Measurements from ENCODE around the gene AK5. TPM values are rescaled to one million over a fixed set of nuclear protein-coding genes. Genes with fewer than 3 reads are reported as not detected.

The AK5 gene
- polyA plus RNA-seq, 2 of the 4 experiments (the other 2 are of a cell fraction): 4.9 to 6.1 TPM

- ChIA-PET POLR2A (no interaction called here), CTCF (interaction anchor here (0.6 kb wide), 2 partner anchors 211 to 1132 kb away, joined by 3 to 4 read pairs; no protein-coding TSS in a partner anchor)
- peak overlapping the region; percentile 46 for H3K4me2 ChIP-seq
- H3K27ac ChIP-seq: peak overlapping the region; percentile 41 to 73; a peak in 5 of 6 replicates
- DNase-seq (ENCODE audit: low read depth in 1 of 2, low spot score in 1 of 2): peak in 1 of 2 experiments; percentile 40
- no peak for FAIRE-seq
- H3K4me1 ChIP-seq: peaks cover 28% of the 10 kb centered on the region
- H3K9me3 ChIP-seq: no peaks in the 10 kb centered on the region
- 14% methylated on average over 3 of the region's 3 CpGs for WGBS (ENCODE audit: missing lambda C conversion rate)
- H3K4me3 ChIP-seq: no peak overlapping the region
- TF ChIP-seq FOXS1 (CRISPR knock-in tag; IDR thresholded peaks at IDR 0.05) (no peak), CEBPB (IDR thresholded peaks at IDR 0.05) (peak in 1 of 2 experiments; percentile 6; a peak in 1 of 4 replicates), GATA3 (IDR thresholded peaks at IDR 0.05; ENCODE audit: borderline replicate concordance) (peak; percentile 19; the same call in 1 of the 2 replicates), BHLHE40 (IDR thresholded peaks at IDR 0.05; ENCODE audit: low read depth, low read length) (no peak), HEYL (CRISPR knock-in tag; IDR thresholded peaks at IDR 0.05) (no peak), ZFP36 (IDR thresholded peaks at IDR 0.05; ENCODE audit: borderline replicate concordance, partially characterized antibody) (no peak), NFE2L2 (conservative IDR thresholded peaks at IDR 0.05; ENCODE audit: low read length) (no peak), HMGXB4 (CRISPR knock-in tag; IDR thresholded peaks at IDR 0.05; ENCODE audit: borderline replicate concordance) (no peak), FOSL2 (IDR thresholded peaks at IDR 0.05) (no peak), FOSL2 (CRISPR knock-in tag; IDR thresholded peaks at IDR 0.05) (0 out of 2 replicates have a peak, but pooled peaks have one; percentile 10), CHD4 (IDR thresholded peaks at IDR 0.05; ENCODE audit: borderline replicate concordance) (no peak), CTCF (IDR thresholded peaks at IDR 0.05) (no peak), USF2 (IDR thresholded peaks at IDR 0.05) (no peak), PBX3 (IDR thresholded peaks at IDR 0.05) (no peak), KDM1A (IDR thresholded peaks at IDR 0.05; ENCODE audit: low read depth) (no peak)
- ATAC-seq: peak; percentile 54 to 73; a peak in 4 of 6 replicates
These were observed 100.5 kb downstream of the AK5 start for GRCh38 chr1:77382366-77382765.

- Histone ChIP-seq H3K4me1 (peaks cover 28% of the 10 kb centered on the region), H3K4me3 (no peak overlapping the region), H3K4me2 (no peak overlapping the region), H3K9me3 (no peaks in the 10 kb centered on the region), H3K27ac (no peak overlapping the region)
- ChIA-PET CTCF (no interaction called here), POLR2A (no interaction called here)
- DNase-seq (ENCODE audit: low read depth in 1 of 2, low spot score in 1 of 2) (no peak), ATAC-seq (no peak), FAIRE-seq (no peak)
- no peak for TF ChIP-seq CBX8 (IDR thresholded peaks at IDR 0.05)
- TF ChIP-seq NPAS2 (CRISPR knock-in tag; IDR thresholded peaks at IDR 0.05; ENCODE audit: borderline replicate concordance): no peak
- 96% methylated on average over 1 of the region's 1 CpG for WGBS (ENCODE audit: missing lambda C conversion rate)
These were observed 101.4 kb downstream of the AK5 start for GRCh38 chr1:77383236-77383635.

GRCh38 chr1:77385551-77385950, 103.7 kb downstream of the AK5 start:
- no peak for ATAC-seq
- no peak overlapping the region for H3K27ac ChIP-seq
- POLR2A ChIA-PET: no interaction called here
- no peak for TF ChIP-seq CBX2 (IDR thresholded peaks at IDR 0.05; ENCODE audit: borderline replicate concordance, low read depth)
- TF ChIP-seq NR3C1 (IDR thresholded peaks at IDR 0.05): no peak
- TF ChIP-seq NFE2L2 (conservative IDR thresholded peaks at IDR 0.05; ENCODE audit: low read length): no peak
- no peak for TF ChIP-seq HOXB13 (CRISPR knock-in tag; IDR thresholded peaks at IDR 0.05; ENCODE audit: low read depth)
- no peak for TF ChIP-seq CTCF (IDR thresholded peaks at IDR 0.05)
- TF ChIP-seq RNF2 (IDR thresholded peaks at IDR 0.05; ENCODE audit: borderline replicate concordance, low read depth): no peak
- no peak for TF ChIP-seq MYC (IDR thresholded peaks at IDR 0.05; ENCODE audit: borderline replicate concordance, low read length)
- no peak for TF ChIP-seq JUN (IDR thresholded peaks at IDR 0.05)
- TF ChIP-seq FOSL2 (IDR thresholded peaks at IDR 0.05): no peak
- TF ChIP-seq FOSL2 (CRISPR knock-in tag; IDR thresholded peaks at IDR 0.05): no peak
- no peak for TF ChIP-seq RAD21 (conservative IDR thresholded peaks at IDR 0.05 in 1 of 2, IDR thresholded peaks at IDR 0.05 in 1 of 2)
- no peak for TF ChIP-seq HOXA7 (CRISPR knock-in tag; IDR thresholded peaks at IDR 0.05)
- no peak for TF ChIP-seq BHLHE40 (IDR thresholded peaks at IDR 0.05; ENCODE audit: low read depth, low read length)
- TF ChIP-seq PHF8 (IDR thresholded peaks at IDR 0.05; ENCODE audit: borderline replicate concordance, low read depth): no peak
- no peak for TF ChIP-seq HEYL (CRISPR knock-in tag; IDR thresholded peaks at IDR 0.05)
- no peak for TF ChIP-seq HOXB5 (CRISPR knock-in tag; IDR thresholded peaks at IDR 0.05)
- TF ChIP-seq KDM1A (IDR thresholded peaks at IDR 0.05; ENCODE audit: low read depth): no peak

More at GRCh38 chr1:77385551-77385950, 103.7 kb downstream of the AK5 start:
- FAIRE-seq (no peak), DNase-seq (ENCODE audit: low read depth in 1 of 2, low spot score in 1 of 2) (no peak)
- Histone ChIP-seq H3K4me2 (no peak overlapping the region), H3K4me3 (no peak overlapping the region), H3K9me3 (no peaks in the 10 kb centered on the region), H3K4me1 (peaks cover 15% of the 10 kb centered on the region)
- 89% methylated on average over 3 of the region's 3 CpGs for WGBS (ENCODE audit: missing lambda C conversion rate)
- CTCF ChIA-PET: no interaction called here

Data from A549 (cell line).